Lower lobe of right lung (tissue), 2 donors: ENCODE data around the gene IL31RA. TPM values are rescaled to one million over a fixed set of nuclear protein-coding genes. Genes with fewer than 3 reads are reported as not detected.

Source experiments
- ATAC-seq, 2 donors: fragments of 200-7000 bp; cut with Tn5 transposase; one replicate each; pipeline ENCODE4 v1.9.1; 2020 to 2022; ENCODE audit warnings: mild to moderate bottlenecking in 2 of 2, moderate library complexity in 2 of 2
- DNase-seq: peaks from one replicate; pipeline ENCODE4 v3.0.0-alpha.2; 2020
- H3K27ac ChIP-seq: fragments of 200-600 bp; one replicate; pipeline ENCODE4 v1.8.0; 2022
- H3K27me3 ChIP-seq: fragments of 200-600 bp; one replicate; pipeline ENCODE4 v1.8.0; 2022; ENCODE audit warnings: low read depth
- H3K36me3 ChIP-seq: fragments of 200-600 bp; one replicate; pipeline ENCODE4 v1.8.0; 2022; ENCODE audit warnings: mild to moderate bottlenecking
- H3K4me1 ChIP-seq: fragments of 200-600 bp; one replicate; pipeline ENCODE4 v1.8.0; 2022
- H3K4me3 ChIP-seq: fragments of 200-600 bp; one replicate; pipeline ENCODE4 v1.8.0; 2022; ENCODE audit warnings: mild to moderate bottlenecking
- H3K9me3 ChIP-seq: fragments of 200-600 bp; one replicate; pipeline ENCODE4 v1.8.0; 2022
- CTCF ChIP-seq: fragments of 200-600 bp; IDR thresholded peaks from one replicate; pipeline ENCODE4 v1.8.0; 2022; ENCODE audit warnings: antibody characterized with exemption, mild to moderate bottlenecking
- intact Hi-C: fragments of 100-400 bp; cut with DNase I; formaldehyde crosslinking; loops from one replicate; pipeline ENCODE4 v1.11.0; 2022
- total RNA-seq: library from RNA; stranded (reverse); fragmentation: NEBNext Ultra II Directional; extraction: Animal tissue kit (Norgen Biotek cat#: 25700); gene quantifications from one replicate; pipeline ENCODE4 v1.2.1, GENCODE V29; 2021
- donor health status: DM: no; HTN: yes; CAD: no; lungs with severe emphysema.

The IL31RA gene
- total RNA-seq, 1 donor from 2014 or later: not detected

DNA sequence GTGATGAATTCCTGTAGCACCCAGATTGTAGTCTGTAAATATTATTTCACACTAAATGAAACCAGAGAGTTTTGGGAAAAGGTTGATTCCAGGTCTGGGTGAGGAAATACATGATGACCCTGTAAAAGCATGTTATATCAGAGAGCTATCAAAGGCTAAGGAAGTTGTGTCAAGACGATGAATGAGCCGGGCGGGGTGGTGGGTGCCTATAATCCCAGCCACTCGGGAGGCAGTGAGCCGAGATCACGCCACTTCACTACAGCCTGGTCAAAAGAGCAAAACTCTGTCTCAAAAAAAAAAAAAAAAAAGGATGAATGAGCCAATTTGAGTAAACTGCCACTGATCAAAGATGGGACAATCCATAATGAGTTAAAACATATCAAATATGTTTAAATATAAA is 114.4 kb downstream of the IL31RA start:
- Histone ChIP-seq H3K9me3 (no peaks in the 10 kb centered on the region), H3K4me1 (peaks cover 21% of the 10 kb centered on the region), H3K27ac (no peak overlapping the region), H3K27me3 (no peaks in the 10 kb centered on the region), H3K4me3 (no peak overlapping the region), H3K36me3 (peaks cover 92% of the 10 kb centered on the region)
- DNase-seq: no peak
- no peak for ATAC-seq
- intact Hi-C loops: no loop called here
- TF ChIP-seq CTCF: no peak

- no peaks in the 10 kb centered on the region for H3K27me3 ChIP-seq
- peaks cover 28% of the 10 kb centered on the region for H3K4me1 ChIP-seq
- H3K27ac ChIP-seq: no peak overlapping the region
- DNase-seq (no peak), ATAC-seq (peak in 1 of 2 donors; percentile 32)
- intact Hi-C loops: no loop called here
- no peaks in the 10 kb centered on the region for H3K9me3 ChIP-seq
- TF ChIP-seq CTCF: no peak
- H3K36me3 ChIP-seq: peaks cover 89% of the 10 kb centered on the region
- H3K4me3 ChIP-seq: no peak overlapping the region
These were observed 115.1 kb downstream of the IL31RA start for GRCh38 chr5:55966284-55966683.

DNA sequence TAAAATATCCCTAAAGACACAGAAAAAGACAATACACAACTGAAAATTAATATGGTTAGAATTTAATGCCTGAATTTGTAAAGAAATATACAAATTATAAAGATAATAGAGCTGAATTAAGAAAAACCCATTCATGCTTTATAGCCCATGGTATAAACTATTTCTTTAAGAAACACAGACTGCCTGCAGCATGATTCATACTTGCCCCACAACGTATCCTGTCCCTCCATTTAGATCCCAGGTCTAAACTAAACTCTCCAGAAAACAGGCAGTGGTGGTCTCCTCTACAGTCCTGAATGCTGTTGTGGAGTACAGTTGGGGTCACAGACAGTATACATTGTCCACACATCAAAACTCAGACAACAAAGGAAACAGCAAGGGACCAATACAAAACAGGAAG is 118.8 kb downstream of the IL31RA start:
- Histone ChIP-seq H3K9me3 (no peaks in the 10 kb centered on the region), H3K4me3 (no peak overlapping the region), H3K36me3 (peaks cover 89% of the 10 kb centered on the region), H3K4me1 (peaks cover 36% of the 10 kb centered on the region), H3K27me3 (no peaks in the 10 kb centered on the region), H3K27ac (no peak overlapping the region)
- no peak for DNase-seq
- intact Hi-C loops: no loop called here
- no peak for ATAC-seq
- TF ChIP-seq CTCF: no peak

Other genes with a start within 250 kb of the IL31RA start
- 23.8 TPM for gene SLC38A9, start 139.0 kb upstream of the IL31RA start, total RNA-seq
- gene DDX4, start 113.3 kb upstream of the IL31RA start, total RNA-seq: not detected
- 353 TPM for gene IL6ST, start 143.6 kb downstream of the IL31RA start, total RNA-seq